ENCODE results near the gene ACACA. TPM values are rescaled to one million over a fixed set of nuclear protein-coding genes. Genes with fewer than 3 reads are reported as not detected.

ACACA gene
- total and polyA plus RNA-seq, 9 of the 15 experiments (the other 6 are each of a cell fraction or from before 2014, with no cell fraction given), result 35.9 to 135 (median 88.4) TPM

DNA sequence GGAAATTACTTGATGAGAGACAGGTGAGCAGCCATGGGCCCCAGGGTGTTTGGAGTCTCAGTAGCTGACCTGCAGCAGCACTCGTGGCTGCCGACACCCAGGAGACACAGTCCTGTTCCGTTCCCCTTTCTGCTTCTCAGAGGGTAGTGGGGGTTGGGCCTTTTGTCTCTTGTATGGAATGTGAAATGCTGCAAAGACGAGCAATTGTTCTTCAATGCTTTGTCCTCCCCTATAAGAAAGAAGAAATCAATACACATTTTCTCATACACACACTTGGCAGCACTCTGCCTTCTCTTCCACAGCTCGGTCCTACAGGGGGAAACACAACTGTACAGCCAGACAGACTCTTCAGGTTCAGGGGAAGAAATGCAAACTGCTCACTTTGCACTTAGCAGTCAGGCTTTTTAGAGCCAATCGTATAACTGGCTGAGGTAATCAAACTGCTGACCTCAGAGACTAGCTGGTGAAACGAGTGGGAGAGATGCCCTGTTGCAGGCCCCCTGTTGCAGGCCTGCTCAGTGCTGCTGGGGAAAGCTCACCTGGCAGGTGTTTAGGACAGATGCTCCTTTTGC is 361.2 kb downstream of the ACACA start (continued):
- TF ChIP-seq HMGN3 (IDR thresholded peaks at IDR 0.05; ENCODE audit: borderline replicate concordance, extremely low read depth, insufficient read length, low read depth, low read length) (no peak), NBN (IDR thresholded peaks at IDR 0.05; ENCODE audit: low read depth) (no peak), ZNF76 (CRISPR knock-in tag; IDR thresholded peaks at IDR 0.05; ENCODE audit: borderline replicate concordance) (no peak)
- TF ChIP-seq, protein P1, sequence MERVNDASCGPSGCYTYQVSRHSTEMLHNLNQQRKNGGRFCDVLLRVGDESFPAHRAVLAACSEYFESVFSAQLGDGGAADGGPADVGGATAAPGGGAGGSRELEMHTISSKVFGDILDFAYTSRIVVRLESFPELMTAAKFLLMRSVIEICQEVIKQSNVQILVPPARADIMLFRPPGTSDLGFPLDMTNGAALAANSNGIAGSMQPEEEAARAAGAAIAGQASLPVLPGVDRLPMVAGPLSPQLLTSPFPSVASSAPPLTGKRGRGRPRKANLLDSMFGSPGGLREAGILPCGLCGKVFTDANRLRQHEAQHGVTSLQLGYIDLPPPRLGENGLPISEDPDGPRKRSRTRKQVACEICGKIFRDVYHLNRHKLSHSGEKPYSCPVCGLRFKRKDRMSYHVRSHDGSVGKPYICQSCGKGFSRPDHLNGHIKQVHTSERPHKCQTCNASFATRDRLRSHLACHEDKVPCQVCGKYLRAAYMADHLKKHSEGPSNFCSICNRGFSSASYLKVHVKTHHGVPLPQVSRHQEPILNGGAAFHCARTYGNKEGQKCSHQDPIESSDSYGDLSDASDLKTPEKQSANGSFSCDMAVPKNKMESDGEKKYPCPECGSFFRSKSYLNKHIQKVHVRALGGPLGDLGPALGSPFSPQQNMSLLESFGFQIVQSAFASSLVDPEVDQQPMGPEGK (CRISPR knock-in tag; IDR thresholded peaks at IDR 0.05; ENCODE audit: borderline replicate concordance), result no peak

DNA sequence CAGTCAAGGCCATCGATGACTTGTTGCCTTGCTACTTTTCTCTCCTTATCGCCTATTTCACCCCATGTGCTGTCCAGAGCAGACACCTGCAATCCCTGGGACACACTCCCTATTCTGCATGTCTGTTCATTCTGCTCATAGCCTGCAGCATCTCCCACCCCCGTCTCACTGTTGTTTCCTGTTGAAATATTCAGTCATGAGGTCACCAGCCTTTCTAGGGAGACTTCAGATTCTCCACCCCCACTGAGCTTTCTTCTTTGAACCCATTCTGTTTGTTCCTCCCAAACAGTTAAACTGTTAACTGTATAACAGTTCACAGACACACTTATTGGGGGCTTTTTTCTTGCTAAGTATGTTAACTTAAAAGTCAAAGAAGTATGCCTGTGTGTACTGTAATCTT is 363.4 kb downstream of the ACACA start:
- Histone ChIP-seq H3K4me2 (ENCODE audit: insufficient read depth, low read length) (no peak overlapping the region), H3K9me1 (ENCODE audit: control insufficient read depth, insufficient read depth, low read length) (no peaks in the 10 kb centered on the region), H3K4me3 (no peak overlapping the region), H3K4me1 (replicated peaks in 1 of 2; ENCODE audit: control insufficient read depth in 2 of 2, insufficient read depth in 2 of 2, low read length in 2 of 2) (peaks cover 0 to 6% of the 10 kb centered on the region in 2 experiments; a peak in 1 of 5 replicates), H2AFZ (ENCODE audit: low read depth, low read length) (no peak overlapping the region), H3K36me3 (ENCODE audit: control insufficient read depth, insufficient read depth, low read length) (peaks cover 25% of the 10 kb centered on the region; the same call in 2 of the 3 replicates), H3K79me2 (ENCODE audit: control insufficient read depth, insufficient read depth, low read length) (no peaks in the 10 kb centered on the region), H3K9me3 (replicated peaks; ENCODE audit: control insufficient read depth, insufficient read depth, low read depth, low read length) (no peaks in the 10 kb centered on the region), H3K27ac (ENCODE audit: extremely low read depth, low read depth, low read length) (no peak overlapping the region), H3K9ac (ENCODE audit: insufficient read depth in 1 of 2, low read depth in 2 of 2, low read length in 2 of 2) (no peak overlapping the region), H3K27me3 (ENCODE audit: control insufficient read depth in 2 of 2, insufficient read depth in 2 of 2, low read length in 2 of 2) (no peaks in the 10 kb centered on the region), H4K20me1 (replicated peaks; ENCODE audit: control insufficient read depth, insufficient read depth, low read length) (no peaks in the 10 kb centered on the region; the same call in 1 of the 2 replicates)
- ChIA-PET POLR2A (interaction anchor here (1.4 kb wide), 1 partner anchor 9 kb away, joined by 3 read pairs; no protein-coding TSS in a partner anchor), CTCF (ENCODE audit: low intra/inter-chr PET ratio) (no interaction called here)
- intact Hi-C loops (cut with micrococcal nuclease), result loop anchor here (10.0 kb wide), 1 partner anchor 148 kb away; no protein-coding TSS in a partner anchor
- WGBS (ENCODE audit: insufficient coverage, low coverage, missing lambda C conversion rate), result 85% methylated on average over 3 of the region's 3 CpGs
- in situ Hi-C loops (cut with MboI), result no loop called here
- no TSS peak for BruUV-seq (replicated peaks)
- DNase-seq (ENCODE audit: extremely low read depth in 1 of 4, low spot score in 3 of 4) (no peak), ATAC-seq (no peak), FAIRE-seq (no peak)
- TF ChIP-seq ZNF311 (CRISPR knock-in tag; IDR thresholded peaks at IDR 0.05) (no peak), ATF7 (IDR thresholded peaks at IDR 0.05) (no peak), ZNF79 (CRISPR knock-in tag; IDR thresholded peaks at IDR 0.05; ENCODE audit: low read depth) (no peak)
- TF ChIP-seq, protein P2, sequence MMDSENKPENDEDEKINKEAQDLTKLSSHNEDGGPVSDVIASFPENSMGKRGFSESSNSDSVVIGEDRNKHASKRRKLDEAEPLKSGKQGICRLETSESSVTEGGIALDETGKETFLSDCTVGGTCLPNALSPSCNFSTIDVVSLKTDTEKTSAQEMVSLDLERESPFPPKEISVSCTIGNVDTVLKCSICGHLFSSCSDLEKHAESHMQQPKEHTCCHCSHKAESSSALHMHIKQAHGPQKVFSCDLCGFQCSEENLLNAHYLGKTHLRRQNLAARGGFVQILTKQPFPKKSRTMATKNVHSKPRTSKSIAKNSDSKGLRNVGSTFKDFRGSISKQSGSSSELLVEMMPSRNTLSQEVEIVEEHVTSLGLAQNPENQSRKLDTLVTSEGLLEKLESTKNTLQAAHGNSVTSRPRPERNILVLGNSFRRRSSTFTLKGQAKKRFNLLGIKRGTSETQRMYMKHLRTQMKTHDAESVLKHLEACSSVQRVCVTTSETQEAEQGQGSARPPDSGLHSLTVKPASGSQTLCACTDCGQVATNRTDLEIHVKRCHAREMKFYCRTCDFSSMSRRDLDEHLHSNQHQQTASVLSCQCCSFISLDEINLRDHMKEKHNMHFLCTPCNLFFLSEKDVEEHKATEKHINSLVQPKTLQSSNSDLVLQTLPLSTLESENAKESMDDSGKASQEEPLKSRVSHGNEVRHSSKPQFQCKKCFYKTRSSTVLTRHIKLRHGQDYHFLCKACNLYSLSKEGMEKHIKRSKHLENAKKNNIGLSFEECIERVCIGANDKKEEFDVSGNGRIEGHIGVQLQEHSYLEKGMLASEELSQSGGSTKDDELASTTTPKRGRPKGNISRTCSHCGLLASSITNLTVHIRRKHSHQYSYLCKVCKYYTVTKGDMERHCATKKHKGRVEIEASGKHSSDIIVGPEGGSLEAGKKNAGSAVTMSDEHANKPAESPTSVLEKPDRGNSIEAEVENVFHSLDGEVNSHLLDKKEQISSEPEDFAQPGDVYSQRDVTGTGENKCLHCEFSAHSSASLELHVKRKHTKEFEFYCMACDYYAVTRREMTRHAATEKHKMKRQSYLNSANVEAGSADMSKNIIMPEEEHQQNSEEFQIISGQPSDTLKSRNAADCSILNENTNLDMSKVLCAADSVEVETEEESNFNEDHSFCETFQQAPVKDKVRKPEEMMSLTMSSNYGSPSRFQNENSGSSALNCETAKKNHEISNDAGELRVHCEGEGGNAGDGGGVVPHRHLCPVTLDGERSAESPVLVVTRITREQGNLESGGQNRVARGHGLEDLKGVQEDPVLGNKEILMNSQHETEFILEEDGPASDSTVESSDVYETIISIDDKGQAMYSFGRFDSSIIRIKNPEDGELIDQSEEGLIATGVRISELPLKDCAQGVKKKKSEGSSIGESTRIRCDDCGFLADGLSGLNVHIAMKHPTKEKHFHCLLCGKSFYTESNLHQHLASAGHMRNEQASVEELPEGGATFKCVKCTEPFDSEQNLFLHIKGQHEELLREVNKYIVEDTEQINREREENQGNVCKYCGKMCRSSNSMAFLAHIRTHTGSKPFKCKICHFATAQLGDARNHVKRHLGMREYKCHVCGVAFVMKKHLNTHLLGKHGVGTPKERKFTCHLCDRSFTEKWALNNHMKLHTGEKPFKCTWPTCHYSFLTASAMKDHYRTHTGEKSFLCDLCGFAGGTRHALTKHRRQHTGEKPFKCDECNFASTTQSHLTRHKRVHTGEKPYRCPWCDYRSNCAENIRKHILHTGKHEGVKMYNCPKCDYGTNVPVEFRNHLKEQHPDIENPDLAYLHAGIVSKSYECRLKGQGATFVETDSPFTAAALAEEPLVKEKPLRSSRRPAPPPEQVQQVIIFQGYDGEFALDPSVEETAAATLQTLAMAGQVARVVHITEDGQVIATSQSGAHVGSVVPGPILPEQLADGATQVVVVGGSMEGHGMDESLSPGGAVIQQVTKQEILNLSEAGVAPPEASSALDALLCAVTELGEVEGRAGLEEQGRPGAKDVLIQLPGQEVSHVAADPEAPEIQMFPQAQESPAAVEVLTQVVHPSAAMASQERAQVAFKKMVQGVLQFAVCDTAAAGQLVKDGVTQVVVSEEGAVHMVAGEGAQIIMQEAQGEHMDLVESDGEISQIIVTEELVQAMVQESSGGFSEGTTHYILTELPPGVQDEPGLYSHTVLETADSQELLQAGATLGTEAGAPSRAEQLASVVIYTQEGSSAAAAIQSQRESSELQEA (IDR thresholded peaks at IDR 0.05; ENCODE audit: low read depth), result no peak

Measured in K562 (cell line).